GM12891 (cell line): ENCODE results near the gene SKI.

Experiments
- PAX5 ChIP-seq: IDR thresholded peaks from 2 replicates; pipeline ENCODE4 v1.6.1; 2011; ENCODE audit warnings: low read length, moderate library complexity, mild to moderate bottlenecking; ENCODE audit not compliant: insufficient read depth, severe bottlenecking
- POLR2A ChIP-seq: IDR thresholded peaks from 2 replicates; pipeline ENCODE4 v1.6.1; 2011; ENCODE audit warnings: low read depth, low read length, control low read depth
- POLR2AphosphoS5 ChIP-seq: IDR thresholded peaks from 2 replicates; pipeline ENCODE4 v1.6.1; 2011; ENCODE audit warnings: low read depth, low read length, control low read depth
- POU2F2 ChIP-seq: IDR thresholded peaks from 2 replicates; pipeline ENCODE4 v1.6.1; 2011; ENCODE audit warnings: low read depth, mild to moderate bottlenecking, control low read depth, low read length, moderate library complexity
- SPI1 ChIP-seq: IDR thresholded peaks from 2 replicates; pipeline ENCODE4 v1.6.1; 2011; ENCODE audit warnings: low read depth, low read length, control low read depth
- TAF1 ChIP-seq: IDR thresholded peaks from 2 replicates; pipeline ENCODE4 v1.6.1; 2011; ENCODE audit warnings: low read depth, low read length, control low read depth

DNA sequence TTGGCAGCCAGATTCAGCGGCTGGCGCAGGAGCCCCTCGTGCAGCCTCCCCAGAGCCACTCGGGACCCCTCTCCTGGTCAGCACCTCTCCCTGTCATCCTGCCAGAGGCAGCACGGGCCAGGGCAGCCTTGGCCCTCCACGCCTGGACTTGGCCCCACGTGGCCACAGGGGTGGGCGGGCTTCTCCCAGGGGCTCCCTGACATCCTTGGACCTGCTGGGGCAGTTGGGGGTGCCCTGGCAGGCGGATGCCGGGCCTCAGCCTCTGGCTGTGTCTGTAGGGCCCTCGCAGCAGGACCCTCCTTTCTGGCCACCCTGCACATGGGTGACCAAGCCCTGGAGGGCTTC, 103.1 kb downstream of the SKI start:
- no peak for TF ChIP-seq POLR2AphosphoS5
- no peak for TF ChIP-seq POU2F2
- no peak for TF ChIP-seq POLR2A
- no peak for TF ChIP-seq TAF1
- no peak for TF ChIP-seq SPI1
- no peak for TF ChIP-seq PAX5
